H1 (cell line): Measurements from ENCODE around the gene TCL1A. TPM values are rescaled to one million over a fixed set of nuclear protein-coding genes. Genes with fewer than 3 reads are reported as not detected.

ENCODE experiments used
- CTCF ChIA-PET: fragments of 300-600 bp; sonication (Branson Sonifier 250); formaldehyde crosslinking; loops from one replicate; lab custom pipeline; 2021; ENCODE audit not compliant: partially characterized antibody; lab: Charles Lee
- POLR2A ChIA-PET: fragments of 300-600 bp; sonication (Branson Sonifier 250); formaldehyde crosslinking; loops from one replicate; lab custom pipeline; 2021; ENCODE audit warnings: inconsistent platforms; ENCODE audit not compliant: partially characterized antibody; lab: Charles Lee
- DNase-seq, 2 experiments: peaks; one replicate each; pipeline versions ENCODE4 v3.0.0 to v3.0.0-alpha.2; 2010 to 2022; ENCODE audit warnings: low spot score in 2 of 2, low read depth in 1 of 2, mixed read lengths in 1 of 2
- FAIRE-seq: peaks from 2 replicates; lab custom pipeline; 2011; peaks lifted over from hg19 to GRCh38; lab: Jason Lieb, UNC
- H2AFZ ChIP-seq: 2 replicates; pipeline ENCODE4 v1.8.1; 2012; ENCODE audit warnings: low read length, inconsistent platforms
- H2AK5ac ChIP-seq: 2 replicates; pipeline ENCODE4 v1.6.1; 2013; ENCODE audit warnings: low read depth, low read length
- H2BK120ac ChIP-seq: replicated peaks from 2 replicates; pipeline ENCODE3; 2013; ENCODE audit warnings: low read depth, low read length, inconsistent platforms
- H2BK12ac ChIP-seq: 2 replicates; pipeline ENCODE4 v1.6.1; 2013; ENCODE audit warnings: low read depth, low read length
- H2BK15ac ChIP-seq: 2 replicates; pipeline ENCODE4 v1.6.1; 2013; ENCODE audit warnings: low read length
- H2BK20ac ChIP-seq: 2 replicates; pipeline ENCODE4 v1.6.1; 2013; ENCODE audit warnings: low read length
- H2BK5ac ChIP-seq: 2 replicates; pipeline ENCODE4 v1.6.1; 2013; ENCODE audit warnings: low read depth, low read length
- H3K14ac ChIP-seq: 2 replicates; pipeline ENCODE4 v1.6.1; 2013; ENCODE audit warnings: inconsistent platforms; ENCODE audit not compliant: insufficient read length
- H3K18ac ChIP-seq: 2 replicates; pipeline ENCODE4 v1.6.1; 2013; ENCODE audit warnings: low read length; ENCODE audit errors: extremely low read depth
- H3K23ac ChIP-seq: 2 replicates; pipeline ENCODE4 v1.6.1; 2013; ENCODE audit warnings: inconsistent platforms; ENCODE audit not compliant: insufficient read length
- H3K23me2 ChIP-seq: 2 replicates; pipeline ENCODE4 v1.6.1; 2013; ENCODE audit warnings: low read depth, low read length
- H3K27ac ChIP-seq: 2 replicates; pipeline ENCODE4 v1.6.1; 2011; ENCODE audit warnings: low read depth, low read length, inconsistent platforms
- H3K27me3 ChIP-seq, 4 experiments: replicated peaks in 1 of 4; 1 replicate in 1 of 4; 2 replicates in 3 of 4; pipeline versions ENCODE4 v1.6.1 to v1.8.1; 2011 to 2013; ENCODE audit warnings: low read length in 3 of 4, mild to moderate bottlenecking in 3 of 4, inconsistent platforms in 2 of 4, mixed read lengths in 2 of 4, moderate library complexity in 1 of 4; ENCODE audit not compliant: control insufficient read depth in 3 of 4, insufficient read depth in 3 of 4; ENCODE audit errors: extremely low read depth in 1 of 4
- H3K36me3 ChIP-seq, 4 experiments: 2 replicates each; pipeline versions ENCODE4 v1.6.1 to v1.8.1; 2011 to 2013; ENCODE audit warnings: mild to moderate bottlenecking in 4 of 4, low read length in 3 of 4, moderate library complexity in 2 of 4, control low read depth in 1 of 4, inconsistent platforms in 1 of 4; ENCODE audit not compliant: insufficient read depth in 4 of 4, control insufficient read depth in 2 of 4
- H3K4ac ChIP-seq: replicated peaks from 2 replicates; pipeline ENCODE3; 2013; ENCODE audit warnings: low read length, low read depth, mixed read lengths, inconsistent platforms; ENCODE audit not compliant: insufficient read length
- H3K4me1 ChIP-seq, 4 experiments: replicated peaks in 1 of 4; 1 replicate in 1 of 4; 2 replicates in 3 of 4; pipeline versions ENCODE4 v1.6.1 to v1.8.1; 2011 to 2013; ENCODE audit warnings: low read length in 3 of 4, inconsistent platforms in 2 of 4, mixed read lengths in 1 of 4; ENCODE audit not compliant: insufficient read depth in 4 of 4, control insufficient read depth in 3 of 4
- H3K4me2 ChIP-seq, 2 experiments: 2 replicates each; pipeline versions ENCODE4 v1.6.1 to v1.8.1; 2011 to 2013; ENCODE audit warnings: low read depth in 2 of 2, low read length in 2 of 2, control low read depth in 1 of 2, inconsistent platforms in 1 of 2, mild to moderate bottlenecking in 1 of 2; ENCODE audit not compliant: insufficient read depth in 1 of 2
- H3K4me3 ChIP-seq, 4 experiments: fragments of 200-600, 300-600 bp in 1 of 4; sonication (generic), shearing (Covaris generic), sonication (Bioruptor Twin) in 1 of 4; 2 replicates each; pipeline versions ENCODE4 v1.5.1 to v1.8.1; 2011 to 2016; ENCODE audit warnings: low read length in 4 of 4, low read depth in 3 of 4, control low read depth in 2 of 4, inconsistent platforms in 2 of 4, mild to moderate bottlenecking in 2 of 4, mixed read lengths in 1 of 4, moderate library complexity in 1 of 4; ENCODE audit not compliant: insufficient read depth in 2 of 4; ENCODE audit errors: extremely low read depth in 1 of 4
- H3K56ac ChIP-seq: replicated peaks from 2 replicates; pipeline ENCODE3; 2013; ENCODE audit warnings: low read depth, mild to moderate bottlenecking, mixed read lengths, low read length, inconsistent platforms; ENCODE audit not compliant: insufficient read length
- H3K79me1 ChIP-seq: 2 replicates; pipeline ENCODE4 v1.6.1; 2013; ENCODE audit warnings: low read depth, low read length, control low read depth
- H3K79me2 ChIP-seq, 2 experiments: 2 replicates each; pipeline versions ENCODE4 v1.6.1 to v1.8.1; 2012 to 2013; ENCODE audit warnings: low read length in 2 of 2, mild to moderate bottlenecking in 2 of 2, inconsistent platforms in 1 of 2; ENCODE audit not compliant: insufficient read depth in 2 of 2, control insufficient read depth in 1 of 2
- H3K9ac ChIP-seq, 4 experiments: replicated peaks in 1 of 4; 1 replicate in 1 of 4; 2 replicates in 3 of 4; pipeline versions ENCODE4 v1.6.1 to v1.8.1; 2011 to 2013; ENCODE audit warnings: low read depth in 3 of 4, low read length in 3 of 4, control low read depth in 2 of 4, mild to moderate bottlenecking in 2 of 4, moderate library complexity in 2 of 4, inconsistent platforms in 1 of 4; ENCODE audit errors: extremely low read depth in 1 of 4
- H3K9me3 ChIP-seq, 2 experiments: 2 replicates each; pipeline versions ENCODE4 v1.6.1 to v1.8.1; 2012 to 2013; ENCODE audit warnings: mild to moderate bottlenecking in 2 of 2, moderate library complexity in 2 of 2, control low read depth in 1 of 2, inconsistent platforms in 1 of 2, low read depth in 1 of 2, low read length in 1 of 2, mixed read lengths in 1 of 2; ENCODE audit not compliant: insufficient read depth in 2 of 2
- H4K20me1 ChIP-seq, 2 experiments: replicated peaks in 1 of 2; 2 replicates each; pipeline versions ENCODE3 to v1.8.1; 2011 to 2013; ENCODE audit warnings: inconsistent platforms in 2 of 2, low read length in 2 of 2, mild to moderate bottlenecking in 1 of 2; ENCODE audit not compliant: insufficient read depth in 2 of 2, control insufficient read depth in 1 of 2
- H4K5ac ChIP-seq: 2 replicates; pipeline ENCODE4 v1.6.1; 2013; ENCODE audit warnings: low read length, low read depth, mixed read lengths, inconsistent platforms; ENCODE audit not compliant: insufficient read length
- H4K8ac ChIP-seq: 2 replicates; pipeline ENCODE4 v1.8.0; 2013; ENCODE audit warnings: mild to moderate bottlenecking, moderate library complexity, low read length, inconsistent platforms; ENCODE audit not compliant: insufficient read depth; ENCODE audit errors: extremely low read depth
- H4K91ac ChIP-seq: replicated peaks from 2 replicates; pipeline ENCODE3; 2013; ENCODE audit warnings: low read length, mixed read lengths, inconsistent platforms; ENCODE audit not compliant: insufficient read length
- KDM5A ChIP-seq: fragments of 200-600 bp; IDR thresholded peaks from 2 replicates; pipeline ENCODE4 v1.7.1; 2012; ENCODE audit warnings: mild to moderate bottlenecking, low read length, inconsistent platforms, mixed read lengths
- RAD21 ChIP-seq, 2 experiments: IDR thresholded peaks in 1 of 2; conservative IDR thresholded peaks in 1 of 2; 2 replicates each; pipeline ENCODE4 v1.6.1; 2011; ENCODE audit warnings: low read depth in 2 of 2, low read length in 2 of 2, improper control_type of control experiment in 1 of 2, inconsistent platforms in 1 of 2, mild to moderate bottlenecking in 1 of 2, moderate library complexity in 1 of 2
- WGBS, 2 experiments: shearing (Covaris generic) in 1 of 2; methylation state at CpG; one replicate each; pipeline versions ENCODE4 v1.1.6 to v1.1.7; 2013 to 2015; ENCODE audit warnings: low lambda C conversion rate in 2 of 2, mixed read lengths in 2 of 2, inconsistent platforms in 1 of 2, low coverage in 1 of 2, missing lambda C conversion rate in 1 of 2; ENCODE audit not compliant: insufficient replicate concordance in 2 of 2, insufficient coverage in 1 of 2, insufficient read length in 1 of 2; ENCODE audit errors: extremely low coverage in 1 of 2, missing lambda C conversion rate in 1 of 2; 5-methylcytosine and 5-hydroxymethylcytosine counted together
- polyA plus RNA-seq, 7 experiments: library from polyadenylated mRNA; depleted of rRNA in 3 of 7; stranded (reverse) in 5 of 7; unstranded in 2 of 7; fragments of >200 nt in 5 of 7; fragments of 200-250 nt in 2 of 7; gene quantifications; 1 replicate in 5 of 7; 2 replicates in 1 of 7; 4 replicates in 1 of 7; pipeline versions ENCODE4 v1.2.1 to v1.2.3, GENCODE V29; 2011 to 2013; ENCODE audit warnings: missing spikeins in 2 of 7, mixed read lengths in 2 of 7
- total RNA-seq: library from RNA; stranded (reverse); fragmentation: NEBNext Ultra II Directional; extraction: Animal tissue kit (Norgen Biotek cat#: 25700); gene quantifications from 2 replicates; pipeline ENCODE4 v1.2.1, GENCODE V29; 2021

Gene TCL1A
- total and polyA plus RNA-seq, 2 of the 8 experiments (the other 6 are each of a cell fraction or from before 2014, with no cell fraction given), result 0.35 to 7.6 TPM

GRCh38 chr14:95659990-95660385 is 53.9 kb downstream of the TCL1A start:
- no peak overlapping the region for H2BK5ac ChIP-seq
- no peak overlapping the region for H3K56ac ChIP-seq
- no peak overlapping the region for H3K9ac ChIP-seq
- H3K18ac ChIP-seq, result no peak overlapping the region
- POLR2A ChIA-PET, result no interaction called here
- 91% methylated on average over 5 of the region's 5 CpGs; no CpG with 5 or more reads in 1 of the 2 experiments for WGBS, 2 experiments
- H3K36me3 ChIP-seq, result no peaks in the 10 kb centered on the region
- no peak overlapping the region for H3K4ac ChIP-seq
- no peak overlapping the region for H4K91ac ChIP-seq
- FAIRE-seq (no peak), DNase-seq (no peak)
- H2BK20ac ChIP-seq, result no peak overlapping the region
- no peak overlapping the region for H3K27ac ChIP-seq
- no peaks in the 10 kb centered on the region for H4K20me1 ChIP-seq
- no peak overlapping the region for H2BK120ac ChIP-seq
- H3K23ac ChIP-seq, result no peak overlapping the region
- H4K5ac ChIP-seq, result no peak overlapping the region
- no peaks in the 10 kb centered on the region for H3K9me3 ChIP-seq
- H3K79me2 ChIP-seq, result no peaks in the 10 kb centered on the region
- no peak overlapping the region for H2AK5ac ChIP-seq
- 0 out of 2 replicates have a peak, but pooled peaks cover 1% of the 10 kb centered on the region for H3K23me2 ChIP-seq
- no peaks in the 10 kb centered on the region for H3K79me1 ChIP-seq
- no peak overlapping the region for H3K14ac ChIP-seq
- peaks cover 0 to 4% (median 2%) of the 10 kb centered on the region in 4 experiments; a peak in 2 of 7 replicates for H3K4me1 ChIP-seq
- no peak overlapping the region for H3K4me2 ChIP-seq
- H2AFZ ChIP-seq, result no peak overlapping the region
- H2BK12ac ChIP-seq, result no peak overlapping the region
- no peak overlapping the region for H2BK15ac ChIP-seq
- no peak overlapping the region for H3K4me3 ChIP-seq
- H3K27me3 ChIP-seq, result peaks cover 0 to 3% (median 0%) of the 10 kb centered on the region in 4 experiments; a peak in 4 of 7 replicates
- CTCF ChIA-PET, result interaction anchor here (0.6 to 1.8 kb wide), 10 partner anchors 10 to 509 kb away, joined by 3 to 5 read pairs (median 4); partner anchors contain the start of gene TCL1B
- no peak overlapping the region for H4K8ac ChIP-seq
- no peak for TF ChIP-seq KDM5A
- no peak for TF ChIP-seq RAD21 (IDR thresholded peaks at IDR 0.05 in 1 of 2, conservative IDR thresholded peaks at IDR 0.05 in 1 of 2; ENCODE audit: low read depth in 2 of 2, low read length in 2 of 2)
